Esophagus squamous epithelium (tissue), 5 donors: Measurements from ENCODE around the gene PPP1R14C. TPM values are rescaled to one million over a fixed set of nuclear protein-coding genes. Genes with fewer than 3 reads are reported as not detected.

Experiments used
- DNase-seq: peaks from one replicate; lab custom pipeline; 2025; lab: John Stamatoyannopoulos, UW
- H3K27ac ChIP-seq, 4 donors: fragments of 200-600 bp; sonication (generic); one replicate each; pipeline ENCODE4 v1.5.1; 2016 to 2019; ENCODE audit warnings: mild to moderate bottlenecking in 1 of 4
- H3K27me3 ChIP-seq, 4 donors: fragments of 200-600 bp; sonication (generic); 1 replicate in 3 of 4; 2 replicates in 1 of 4; pipeline versions ENCODE4 v1.5.1 to v1.6.0; 2017 to 2021; ENCODE audit warnings: antibody characterized with exemption in 1 of 4
- H3K36me3 ChIP-seq, 3 donors: fragments of 200-600 bp; sonication (generic); one replicate each; pipeline ENCODE4 v1.5.1; 2016 to 2019
- H3K4me1 ChIP-seq, 3 donors: fragments of 200-600 bp; sonication (generic); one replicate each; pipeline ENCODE4 v1.5.1; 2017 to 2019
- H3K4me3 ChIP-seq, 4 donors: fragments of 200-600 bp; sonication (generic); 1 replicate in 3 of 4; 2 replicates in 1 of 4; pipeline ENCODE4 v1.5.1; 2016 to 2019; ENCODE audit warnings: mild to moderate bottlenecking in 2 of 4, moderate library complexity in 1 of 4
- H3K9me3 ChIP-seq, 3 donors: fragments of 200-600 bp; sonication (generic); one replicate each; pipeline ENCODE4 v1.5.1; 2016 to 2019
- CTCF ChIP-seq, 6 experiments: fragments of 450-650 bp in 4 of 6; fragments of 200-600 bp in 2 of 6; sonication (generic) in 2 of 6; IDR thresholded peaks; one replicate each; pipeline ENCODE4 v1.5.1; 2016 to 2019; ENCODE audit warnings: antibody characterized with exemption in 6 of 6, mild to moderate bottlenecking in 4 of 6, moderate library complexity in 4 of 6
- POLR2A ChIP-seq, 4 donors: fragments of 450-650 bp; IDR thresholded peaks; one replicate each; pipeline ENCODE4 v1.6.1; 2017; ENCODE audit warnings: antibody characterized with exemption in 4 of 4, mild to moderate bottlenecking in 4 of 4, moderate library complexity in 3 of 4
- WGBS, 2 donors: methylation state at CpG; one replicate each; pipeline ENCODE4 v1.1.5; 2018; 5-methylcytosine and 5-hydroxymethylcytosine counted together
- intact Hi-C: fragments of 100-400 bp; cut with DNase I; formaldehyde crosslinking; loops from one replicate; pipeline ENCODE4 v1.15.0; 2022
- total RNA-seq, 4 donors: library from RNA; depleted of rRNA; stranded (reverse); fragments of >200 nt; gene quantifications; one replicate each; pipeline ENCODE4 v1.1.0, GENCODE V29; 2016
- donor health status: DM: yes; HTN: yes; CAD: no.

The PPP1R14C gene
- total RNA-seq, 4 donors from 2014 or later, result 9.3 to 27.8 (median 21.3) TPM

- Histone ChIP-seq H3K27me3 (peaks cover 0 to 5% (median 0%) of the 10 kb centered on the region in 4 donors), H3K36me3 (no peaks in the 10 kb centered on the region), H3K27ac (no peak overlapping the region), H3K9me3 (no peaks in the 10 kb centered on the region), H3K4me3 (no peak overlapping the region), H3K4me1 (peaks cover 0 to 24% (median 6%) of the 10 kb centered on the region in 3 donors)
- no peak for DNase-seq
- intact Hi-C loops, result no loop called here
- TF ChIP-seq CTCF (IDR thresholded peaks at IDR 0.05) (no peak), POLR2A (IDR thresholded peaks at IDR 0.05) (no peak)
- WGBS, 2 donors, result 72 to 79% methylated on average over 6 of the region's 6 CpGs
These were observed 24.6 kb upstream of the PPP1R14C start for GRCh38 chr6:150118203-150118602.

- no peaks in the 10 kb centered on the region for H3K36me3 ChIP-seq
- 43 to 54% methylated on average over 5 of the region's 9 CpGs for WGBS, 2 donors
- H3K27ac ChIP-seq, result no peak overlapping the region
- peaks cover 0 to 24% (median 6%) of the 10 kb centered on the region in 3 donors for H3K4me1 ChIP-seq
- TF ChIP-seq CTCF (IDR thresholded peaks at IDR 0.05) (no peak), POLR2A (IDR thresholded peaks at IDR 0.05) (no peak)
- intact Hi-C loops, result no loop called here
- no peak overlapping the region for H3K4me3 ChIP-seq
- no peak for DNase-seq
- H3K9me3 ChIP-seq, result no peaks in the 10 kb centered on the region
- peaks cover 0 to 7% (median 0%) of the 10 kb centered on the region in 4 donors for H3K27me3 ChIP-seq
These were observed 24.2 kb upstream of the PPP1R14C start for GRCh38 chr6:150118627-150119026.

- Histone ChIP-seq H3K9me3 (no peaks in the 10 kb centered on the region), H3K4me3 (no peak overlapping the region), H3K4me1 (peaks cover 0 to 24% (median 6%) of the 10 kb centered on the region in 3 donors), H3K27me3 (peaks cover 0 to 7% (median 0%) of the 10 kb centered on the region in 4 donors), H3K36me3 (no peaks in the 10 kb centered on the region), H3K27ac (no peak overlapping the region)
- no peak for DNase-seq
- 33 to 41% methylated on average over 7 of the region's 7 CpGs for WGBS, 2 donors
- intact Hi-C loops, result no loop called here
- TF ChIP-seq CTCF (IDR thresholded peaks at IDR 0.05) (no peak), POLR2A (IDR thresholded peaks at IDR 0.05) (no peak)
These were observed 23.7 kb upstream of the PPP1R14C start for GRCh38 chr6:150119173-150119572.

- H3K4me3 ChIP-seq, result no peak overlapping the region
- H3K9me3 ChIP-seq, result no peaks in the 10 kb centered on the region
- intact Hi-C loops, result no loop called here
- H3K27me3 ChIP-seq, result peaks cover 0 to 12% (median 0%) of the 10 kb centered on the region in 4 donors
- 70 to 73% methylated on average over 7 of the region's 7 CpGs for WGBS, 2 donors
- no peaks in the 10 kb centered on the region for H3K36me3 ChIP-seq
- peaks cover 0 to 7% (median 0%) of the 10 kb centered on the region in 3 donors for H3K4me1 ChIP-seq
- H3K27ac ChIP-seq, result no peak overlapping the region
- no peak for DNase-seq
- no peak for TF ChIP-seq CTCF (IDR thresholded peaks at IDR 0.05)
- TF ChIP-seq POLR2A (IDR thresholded peaks at IDR 0.05), result no peak
These were observed 19.2 kb upstream of the PPP1R14C start for GRCh38 chr6:150123645-150124044.

- DNase-seq, result no peak
- intact Hi-C loops, result no loop called here
- WGBS, 2 donors, result 86% methylated on average over 3 of the region's 3 CpGs
- H3K27me3 ChIP-seq, result peaks cover 0 to 12% (median 0%) of the 10 kb centered on the region in 4 donors
- no peaks in the 10 kb centered on the region for H3K36me3 ChIP-seq
- H3K27ac ChIP-seq, result no peak overlapping the region
- no peak for TF ChIP-seq CTCF (IDR thresholded peaks at IDR 0.05)
- no peak for TF ChIP-seq POLR2A (IDR thresholded peaks at IDR 0.05)
- no peaks in the 10 kb centered on the region for H3K9me3 ChIP-seq
- no peak overlapping the region for H3K4me3 ChIP-seq
- H3K4me1 ChIP-seq, result peaks cover 0 to 1% (median 0%) of the 10 kb centered on the region in 3 donors
These were observed 18.6 kb upstream of the PPP1R14C start for GRCh38 chr6:150124235-150124634.
